Left ventricle myocardium superior (tissue), 1 donor: ENCODE data around the gene TMCC2. TPM values are rescaled to one million over a fixed set of nuclear protein-coding genes. Genes with fewer than 3 reads are reported as not detected.
"Not testable (repeated sequence)": the region's sequence is repeated elsewhere in the genome, so short reads cannot be mapped to it uniquely, and the experiment has no call there.

ENCODE experiments used
- ATAC-seq: fragments of 200-7000 bp; cut with Tn5 transposase; one replicate; pipeline ENCODE4 v1.9.1; 2020; ENCODE audit warnings: mild to moderate bottlenecking, moderate library complexity
- DNase-seq: peaks from one replicate; pipeline ENCODE4 v3.0.0-alpha.2; 2020
- intact Hi-C: fragments of 100-400 bp; cut with micrococcal nuclease; formaldehyde crosslinking; loops from one replicate; pipeline ENCODE4 v1.11.0; 2022
- total RNA-seq: library from RNA; stranded (reverse); fragmentation: NEBNext Ultra II Directional; extraction: Animal tissue kit (Norgen Biotek cat#: 25700); gene quantifications from one replicate; pipeline ENCODE4 v1.2.1, GENCODE V29; 2021
- donor health status: DM: no; HTN: yes; CAD: no; lungs with severe emphysema.

The TMCC2 gene
- total RNA-seq, 1 donor from 2014 or later, result 1.3 TPM

DNA sequence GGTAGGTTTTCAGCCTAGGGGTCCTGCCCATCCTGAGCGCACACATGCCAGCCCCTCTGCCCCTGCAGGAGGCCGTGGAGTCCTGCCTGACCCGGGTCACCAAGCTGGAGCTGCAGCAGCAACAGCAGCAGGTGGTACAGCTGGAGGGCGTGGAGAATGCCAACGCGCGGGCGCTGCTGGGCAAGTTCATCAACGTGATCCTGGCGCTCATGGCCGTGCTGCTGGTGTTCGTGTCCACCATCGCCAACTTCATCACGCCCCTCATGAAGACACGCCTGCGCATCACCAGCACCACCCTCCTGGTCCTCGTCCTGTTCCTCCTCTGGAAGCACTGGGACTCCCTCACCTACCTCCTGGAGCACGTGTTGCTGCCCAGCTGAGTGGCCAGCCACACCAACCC, 44.0 kb downstream of the TMCC2 start:
- ATAC-seq (no peak), DNase-seq (peak; percentile 29)
- intact Hi-C loops, result no loop called here

DNA sequence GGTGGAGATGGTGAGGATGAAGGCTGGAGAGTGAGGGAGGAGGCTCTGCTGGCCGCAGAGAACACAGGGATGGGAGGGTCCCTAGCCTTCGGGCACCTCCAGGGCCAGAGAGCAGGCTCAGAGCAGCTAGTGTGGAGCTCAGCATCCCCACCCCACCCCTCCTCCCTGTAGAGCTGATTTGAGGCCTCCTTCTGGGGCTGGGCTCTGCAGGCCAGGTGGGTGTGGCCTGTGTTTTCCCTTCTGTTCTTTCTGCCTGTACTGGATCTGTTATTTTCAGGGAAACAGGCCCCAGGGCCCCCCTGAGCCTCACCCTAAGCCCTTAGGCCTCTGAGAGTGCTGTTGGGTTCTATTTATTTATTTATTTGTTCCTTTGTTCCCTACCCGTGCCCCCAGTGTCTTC, 44.8 kb downstream of the TMCC2 start:
- intact Hi-C loops, result no loop called here
- ATAC-seq, result no peak

DNA sequence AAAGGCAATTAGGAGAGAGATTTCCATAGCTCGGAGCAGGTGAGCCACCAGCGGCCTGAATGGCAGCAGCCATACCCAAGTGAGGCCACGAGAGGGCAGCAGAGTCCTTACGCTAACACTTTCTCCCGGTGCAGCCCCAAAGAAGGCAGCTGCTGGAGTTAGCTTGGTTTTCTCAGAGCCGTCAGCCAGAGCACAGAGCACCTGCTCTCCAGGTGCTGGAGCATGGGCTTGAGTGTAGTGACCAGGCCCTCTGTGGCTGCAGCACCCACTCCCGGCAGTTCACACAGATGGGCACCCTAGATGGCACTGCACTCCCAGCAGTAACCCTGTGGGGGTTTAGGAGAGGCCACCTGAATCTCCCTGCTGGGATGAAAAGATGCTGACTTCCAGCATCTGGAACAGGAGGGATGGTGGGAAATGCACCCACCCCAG, 45.8 kb downstream of the TMCC2 start:
- intact Hi-C loops, result no loop called here
- DNase-seq (peak; percentile 89), ATAC-seq (peak; percentile 81)

More for the DNA sequence above, 44.8 kb downstream of the TMCC2 start:
- no peak for DNase-seq

DNA sequence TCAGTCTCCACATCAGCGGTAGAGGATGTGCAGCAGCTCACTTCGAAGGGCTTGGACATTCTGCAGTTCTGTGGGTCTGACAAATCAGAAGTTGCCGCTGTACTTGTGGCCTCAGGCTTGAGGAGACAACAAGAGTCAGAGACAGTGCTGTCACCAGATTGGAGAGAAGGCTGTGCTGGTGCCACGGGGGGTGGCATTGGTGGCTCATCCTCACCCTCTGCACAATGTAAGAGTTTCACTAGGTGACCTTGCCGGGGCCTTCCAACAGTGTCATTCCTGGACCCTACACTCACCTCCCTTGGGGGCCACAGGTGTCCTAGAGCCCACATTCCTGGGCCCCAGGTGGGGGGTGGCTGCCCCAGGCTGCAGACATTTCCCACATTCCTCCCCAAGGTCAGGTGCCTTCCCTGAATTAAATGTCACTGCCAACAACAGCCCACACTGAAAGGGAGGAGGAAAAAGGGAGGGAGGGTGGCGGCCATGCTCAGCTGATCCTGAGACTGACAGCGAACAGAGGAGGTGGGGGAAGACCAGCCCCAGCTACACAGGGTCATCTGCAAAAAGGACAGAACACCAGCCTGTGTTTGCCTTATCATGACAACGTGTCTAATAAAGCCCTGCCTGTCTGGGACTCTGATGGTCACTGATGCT, 46.4 kb downstream of the TMCC2 start:
- no peak for DNase-seq
- intact Hi-C loops, result loop anchor here (2.0 kb wide), 1 partner anchor 51 kb away; no protein-coding TSS in a partner anchor
- ATAC-seq, result no peak

- DNase-seq (no peak), ATAC-seq (no peak)
- intact Hi-C loops, result loop anchor here (2.0 kb wide), 1 partner anchor 50 kb away; no protein-coding TSS in a partner anchor
Observed at GRCh38 chr1:205275133-205275532, 47.4 kb downstream of the TMCC2 start.

- no peak for ATAC-seq
- no peak for DNase-seq
- intact Hi-C loops, result loop anchor here (2.0 kb wide), 1 partner anchor 49 kb away; no protein-coding TSS in a partner anchor
Observed at GRCh38 chr1:205275916-205276688, 48.4 kb downstream of the TMCC2 start.

DNA sequence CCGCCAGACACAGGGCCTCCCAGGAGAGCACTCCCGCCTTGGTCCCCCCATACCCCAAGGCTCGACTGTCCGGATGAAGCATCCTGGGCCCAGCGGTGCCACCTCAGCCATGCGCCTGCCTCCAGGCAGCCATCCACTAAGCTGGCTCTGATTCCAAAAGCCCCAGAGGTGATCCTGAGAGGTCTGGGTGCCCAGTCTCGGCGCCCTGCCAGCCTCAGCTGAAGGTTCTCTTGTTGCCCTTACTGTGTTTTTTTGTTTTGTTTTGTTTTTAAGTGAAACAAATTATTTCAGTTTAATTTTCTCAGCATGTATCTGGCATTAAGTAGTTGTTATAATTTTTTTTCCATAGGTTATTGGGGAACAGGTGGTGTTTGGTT, 48.9 kb downstream of the TMCC2 start:
- intact Hi-C loops, result no loop called here
- DNase-seq, result no peak
- no peak for ATAC-seq

GRCh38 chr1:205279986-205280385, 52.2 kb downstream of the TMCC2 start:
- no peak for ATAC-seq
- no peak for DNase-seq
- intact Hi-C loops, result no loop called here

- ATAC-seq, intact Hi-C loops, DNase-seq: not testable (repeated sequence)
Observed at GRCh38 chr1:205280666-205281395, 53.1 kb downstream of the TMCC2 start.

DNA sequence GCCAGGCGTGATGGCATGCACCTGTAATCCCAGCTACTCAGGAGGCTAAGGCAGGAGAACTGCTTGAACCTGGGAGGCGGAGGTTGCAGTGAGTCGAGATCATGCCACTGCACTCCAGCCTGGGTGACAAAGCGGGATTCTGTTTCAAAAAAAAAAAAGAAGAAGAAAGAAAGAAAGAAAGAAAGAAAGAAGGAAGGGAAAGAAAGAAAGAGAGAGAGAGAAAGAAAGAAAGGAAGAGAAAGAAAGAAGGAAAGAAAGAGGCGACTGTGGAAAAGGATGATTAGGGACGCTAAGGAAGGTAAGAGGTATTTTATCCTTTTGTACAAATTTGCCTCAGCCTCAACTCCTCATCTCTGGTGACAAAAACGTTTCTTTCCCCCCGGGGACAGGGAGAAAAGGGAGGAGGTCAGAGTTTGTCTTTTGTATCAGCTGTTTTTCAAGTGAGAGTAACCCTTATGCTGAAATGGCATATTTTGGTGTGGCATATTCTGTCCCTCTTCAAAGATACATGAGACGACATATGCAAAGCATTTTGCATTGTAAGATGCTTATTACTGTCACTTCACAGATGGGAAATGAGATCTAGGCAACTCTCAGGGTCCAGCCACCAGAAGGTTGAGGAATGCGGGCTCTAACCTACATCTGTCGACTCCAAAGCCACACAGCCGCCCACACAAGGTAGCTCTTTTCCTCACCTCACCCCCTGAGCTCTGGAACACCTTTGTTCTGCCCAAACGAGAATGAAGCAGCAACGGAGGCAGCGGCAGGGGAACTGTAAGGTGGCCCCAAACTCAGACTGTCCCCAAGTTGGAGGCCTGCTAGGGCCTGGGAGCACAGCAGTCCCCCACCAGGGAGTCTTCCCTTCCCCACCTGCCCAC, 55.8 kb downstream of the TMCC2 start:
- DNase-seq (no peak), ATAC-seq (no peak)
- intact Hi-C loops, result no loop called here

DNA sequence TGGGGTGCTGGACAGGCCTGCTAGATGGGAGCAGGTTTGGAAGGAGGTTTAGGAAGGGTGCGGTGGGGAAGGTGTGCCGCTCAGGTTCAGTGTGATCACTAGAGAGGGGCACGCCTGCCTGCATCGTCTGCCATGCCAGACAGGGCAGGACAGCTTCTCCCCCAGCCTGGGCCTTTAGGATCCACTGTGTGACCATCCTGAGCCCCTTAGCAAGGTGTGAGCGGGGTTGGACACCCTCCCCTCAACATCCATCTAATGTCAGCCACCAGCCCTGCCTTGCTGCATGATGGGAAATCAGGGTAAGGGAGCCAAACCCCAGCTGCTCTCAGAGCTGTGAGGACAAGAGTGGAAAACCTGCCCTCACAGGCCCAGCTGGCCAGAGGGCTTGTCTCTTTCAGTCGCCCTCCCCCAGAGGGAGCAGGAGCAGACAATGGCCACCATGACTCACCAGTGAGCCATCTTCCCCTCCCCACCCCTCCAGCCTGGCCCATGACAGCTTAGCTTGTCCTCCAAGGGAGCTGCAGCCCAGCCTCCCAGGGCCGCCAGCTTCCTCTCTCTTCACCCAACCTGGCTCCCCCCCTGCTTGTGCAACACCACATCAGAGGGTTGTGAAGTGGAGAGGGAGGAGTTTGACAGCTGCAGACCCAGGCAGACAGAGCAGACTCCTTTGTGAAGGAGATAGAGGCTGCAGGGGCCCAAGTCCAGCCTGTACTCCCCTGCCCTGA, 56.8 kb downstream of the TMCC2 start:
- intact Hi-C loops, result no loop called here
- DNase-seq (peak; percentile 79), ATAC-seq (peak; percentile 91)

DNA sequence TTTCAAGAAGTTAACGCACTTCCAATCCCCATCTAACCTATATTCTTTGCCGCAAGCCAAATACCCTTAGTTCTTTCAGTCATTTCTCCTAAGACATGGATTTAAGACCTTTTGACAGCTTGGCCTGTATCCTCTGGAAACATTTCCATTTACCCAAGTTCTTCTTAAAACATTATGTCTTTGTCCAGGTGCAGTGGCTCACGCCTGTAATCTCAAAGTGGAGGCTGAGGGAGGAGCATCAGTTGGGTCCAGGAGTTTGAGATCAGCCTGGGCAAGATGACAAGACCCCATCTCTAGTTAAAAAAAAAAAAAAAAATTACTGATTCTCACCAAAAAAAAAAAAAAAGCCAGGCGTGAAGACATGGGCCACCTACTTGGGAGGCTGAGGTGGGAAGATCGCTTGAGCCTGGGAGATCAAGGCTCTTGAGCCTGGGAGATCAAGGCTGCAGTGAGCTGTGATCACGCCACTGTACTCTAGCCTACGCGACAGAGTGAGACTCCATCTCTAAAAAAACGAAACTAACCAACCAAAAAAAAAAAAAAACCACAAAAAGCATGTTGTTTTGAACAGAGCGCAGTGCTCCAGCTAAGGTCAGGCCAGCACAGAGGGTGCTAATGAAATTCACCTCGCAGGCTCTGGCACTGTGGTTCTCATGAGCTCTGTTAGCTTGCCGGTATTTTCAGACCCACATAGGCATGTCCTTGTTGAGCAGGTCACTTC, 57.8 kb downstream of the TMCC2 start:
- no peak for DNase-seq
- ATAC-seq, result peak; percentile 9
- intact Hi-C loops, result no loop called here

DNA sequence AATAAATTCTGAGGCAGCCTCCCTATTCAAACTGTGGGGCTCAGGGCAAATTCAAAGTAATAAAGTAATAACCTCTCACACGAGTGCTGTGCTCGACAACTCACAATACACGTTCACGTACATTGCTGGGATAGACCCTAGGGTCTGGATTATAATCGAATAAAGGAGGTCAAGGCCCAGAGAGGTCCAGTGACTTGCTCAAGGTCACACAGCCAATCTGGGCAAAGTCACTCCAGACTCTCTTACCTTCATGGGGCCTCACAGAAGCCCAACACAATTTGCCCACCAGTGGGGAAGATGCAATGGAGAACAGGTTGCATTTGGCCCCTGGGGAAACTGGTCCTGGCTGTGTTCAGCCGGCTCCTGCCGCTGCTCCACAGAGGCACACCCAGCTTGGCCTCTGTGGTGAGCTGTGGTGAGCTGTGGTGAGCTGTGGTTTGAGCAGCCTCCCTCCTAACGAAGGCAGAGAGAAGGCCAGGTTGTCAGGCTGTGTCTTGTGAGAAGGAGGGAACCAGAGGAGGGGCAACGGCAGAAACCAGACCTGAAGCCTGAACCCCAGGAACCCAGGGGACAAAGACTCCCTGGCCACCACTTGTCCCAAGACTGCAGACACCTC, 58.7 kb downstream of the TMCC2 start:
- no peak for ATAC-seq

DNA sequence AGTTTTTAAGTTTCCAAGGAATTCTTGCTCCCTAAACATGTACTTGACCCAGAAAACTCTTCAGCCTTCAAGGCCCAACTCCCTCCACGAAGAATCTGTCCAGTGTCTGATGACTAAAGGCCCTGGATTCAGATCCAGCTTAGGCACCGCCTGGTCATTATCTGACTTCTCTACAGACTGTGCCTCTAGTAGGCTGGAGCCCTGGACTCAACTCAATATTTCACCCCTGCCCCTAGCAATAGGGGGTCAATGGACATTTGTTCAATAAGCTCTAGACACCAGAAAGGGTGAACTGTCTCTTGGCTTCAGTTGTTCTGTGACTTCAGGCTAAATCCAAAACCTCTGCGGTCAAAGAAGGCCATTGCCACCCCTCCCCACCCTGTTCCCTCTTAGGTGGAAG, 59.3 kb downstream of the TMCC2 start:
- intact Hi-C loops, result no loop called here
- DNase-seq (no peak), ATAC-seq (no peak)

More for the DNA sequence above, 58.7 kb downstream of the TMCC2 start:
- DNase-seq, result no peak
- intact Hi-C loops, result no loop called here

GRCh38 chr1:205287767-205288559, 60.2 kb downstream of the TMCC2 start:
- intact Hi-C loops, result no loop called here
- ATAC-seq (peak; percentile 58), DNase-seq (no peak)

- DNase-seq (no peak), ATAC-seq (no peak)
- intact Hi-C loops, result no loop called here
Observed at GRCh38 chr1:205291596-205291995, 63.9 kb downstream of the TMCC2 start.
